WTC11 (cell line): Measurements from ENCODE around the gene COL18A1.

Source experiments
- ATF6 ChIP-seq: sonication (generic); formaldehyde crosslinking; IDR thresholded peaks from 2 replicates; pipeline ENCODE4 v1.8.1; 2023; ENCODE audit warnings: mild to moderate bottlenecking, missing genetic modification reagents
- CREB1 ChIP-seq: sonication (generic); formaldehyde crosslinking; IDR thresholded peaks from 2 replicates; pipeline ENCODE4 v1.8.0; 2023; ENCODE audit warnings: mild to moderate bottlenecking, missing genetic modification reagents
- CTCF ChIP-seq: fragments of 200-600 bp; IDR thresholded peaks from 2 replicates; pipeline ENCODE4 v1.8.0; 2022; ENCODE audit warnings: antibody characterized with exemption
- E2F5 ChIP-seq: sonication (generic); formaldehyde crosslinking; IDR thresholded peaks from 2 replicates; pipeline ENCODE4 v1.8.1; 2022; ENCODE audit warnings: mild to moderate bottlenecking, moderate library complexity, missing genetic modification reagents
- ESRRA ChIP-seq: sonication (generic); formaldehyde crosslinking; IDR thresholded peaks from 2 replicates; pipeline ENCODE4 v1.8.1; 2022; ENCODE audit warnings: mild to moderate bottlenecking, missing genetic modification reagents, borderline replicate concordance
- FOXJ3 ChIP-seq: sonication (generic); formaldehyde crosslinking; IDR thresholded peaks from 2 replicates; pipeline ENCODE4 v1.9.0; 2021; ENCODE audit warnings: missing genetic modification reagents, mild to moderate bottlenecking, borderline replicate concordance
- MAX ChIP-seq: sonication (generic); formaldehyde crosslinking; IDR thresholded peaks from 2 replicates; pipeline ENCODE4 v1.8.0; 2022; ENCODE audit warnings: mild to moderate bottlenecking, missing genetic modification reagents
- NR3C1 ChIP-seq: sonication (generic); formaldehyde crosslinking; conservative IDR thresholded peaks from 2 replicates; pipeline ENCODE4 v1.8.1; 2023; ENCODE audit warnings: low read depth, mild to moderate bottlenecking, missing genetic modification reagents
- PRDM15 ChIP-seq: sonication (generic); formaldehyde crosslinking; IDR thresholded peaks from 2 replicates; pipeline ENCODE4 v1.8.0; 2022; ENCODE audit warnings: missing genetic modification reagents
- USF2 ChIP-seq: sonication (generic); formaldehyde crosslinking; IDR thresholded peaks from 2 replicates; pipeline ENCODE4 v1.8.1; 2023; ENCODE audit warnings: mild to moderate bottlenecking, missing genetic modification reagents, moderate library complexity
- ZNF121 ChIP-seq: sonication (generic); formaldehyde crosslinking; IDR thresholded peaks from 2 replicates; pipeline ENCODE4 v1.8.0; 2023; ENCODE audit warnings: missing genetic modification reagents
- ZNF416 ChIP-seq: fragments of 250-450 bp; sonication (Bioruptor Pico); IDR thresholded peaks from 2 replicates; pipeline ENCODE4 v1.9.0; 2021; ENCODE audit warnings: mild to moderate bottlenecking, inconsistent platforms

GRCh38 chr21:45548711-45549491 is 143.9 kb downstream of the COL18A1 start:
- TF ChIP-seq E2F5 (CRISPR knock-in tag) (no peak), CTCF (no peak), PRDM15 (no peak), ATF6 (CRISPR knock-in tag) (no peak), ZNF121 (CRISPR knock-in tag) (no peak), ZNF416 (CRISPR knock-in tag) (no peak), MAX (CRISPR knock-in tag) (no peak), NR3C1 (CRISPR knock-in tag) (no peak), CREB1 (CRISPR knock-in tag) (no peak), USF2 (no peak), ESRRA (CRISPR knock-in tag) (no peak), FOXJ3 (CRISPR knock-in tag) (no peak)
